ENCODE results near the gene BIRC3.
"Not testable (repeated sequence)": the region's sequence is repeated elsewhere in the genome, so short reads cannot be mapped to it uniquely, and the experiment has no call there.

BIRC3 gene

DNA sequence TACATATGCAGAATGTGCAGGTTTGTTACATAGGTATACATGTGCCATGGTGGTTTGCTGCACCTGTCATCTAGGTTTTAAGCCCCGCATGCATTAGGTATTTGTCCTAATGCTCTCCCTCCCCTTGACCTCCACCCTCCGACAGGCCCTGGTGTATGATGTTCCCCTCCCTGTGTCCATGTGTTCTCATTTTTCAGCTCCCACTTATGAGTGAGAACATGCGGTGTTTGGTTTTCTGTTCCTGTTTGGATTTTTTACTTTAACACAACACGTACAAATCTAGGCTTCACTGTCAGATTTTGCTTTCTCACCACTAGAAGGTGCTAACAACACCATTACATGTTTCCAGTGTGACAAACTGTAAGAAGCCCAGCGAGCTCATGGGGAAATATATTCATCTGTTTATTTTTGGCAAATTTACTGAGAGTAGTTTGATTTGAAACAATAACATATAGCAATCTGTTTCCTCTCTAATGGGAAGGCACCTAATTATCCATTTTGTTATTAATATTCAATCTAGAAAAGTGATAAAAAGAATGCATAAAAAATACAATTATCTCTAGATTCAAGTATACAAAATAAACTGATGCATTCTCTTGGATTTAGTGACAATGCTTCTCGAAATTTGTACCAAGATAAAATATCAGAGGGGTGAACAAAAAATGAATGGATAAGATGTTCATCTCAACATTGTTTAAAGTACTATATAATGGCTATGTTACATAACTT, 23.2 kb upstream of the BIRC3 start:
- no peak overlapping the region for H3K27ac ChIP-seq
- no peak for DNase-seq (ENCODE audit: low read depth, low spot score)

- no peak for DNase-seq (ENCODE audit: low read depth, low spot score)
- no peak overlapping the region for H3K27ac ChIP-seq
Observed at GRCh38 chr11:102295045-102295444, 22.2 kb upstream of the BIRC3 start.

DNA sequence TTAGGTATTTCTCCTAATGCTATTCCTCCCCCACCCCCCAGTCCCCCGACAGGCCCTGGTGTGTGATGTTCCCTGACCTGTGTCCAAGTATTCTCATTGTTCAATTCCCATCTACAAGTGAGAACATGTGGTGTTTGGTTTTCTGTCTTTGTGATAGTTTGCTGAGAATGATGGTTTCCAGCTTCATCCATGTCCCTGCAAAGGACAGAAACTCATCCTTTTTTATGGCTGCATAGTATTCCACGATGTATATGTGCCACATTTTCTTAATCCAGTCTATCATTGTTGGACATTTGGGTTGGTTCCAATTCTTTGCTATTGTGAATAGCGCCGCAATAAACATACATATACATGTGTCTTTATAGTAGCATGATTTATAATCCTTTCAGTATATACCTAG, 20.5 kb upstream of the BIRC3 start:
- not testable (repeated sequence) for H3K27ac ChIP-seq; DNase-seq (ENCODE audit: low read depth, low spot score)

DNA sequence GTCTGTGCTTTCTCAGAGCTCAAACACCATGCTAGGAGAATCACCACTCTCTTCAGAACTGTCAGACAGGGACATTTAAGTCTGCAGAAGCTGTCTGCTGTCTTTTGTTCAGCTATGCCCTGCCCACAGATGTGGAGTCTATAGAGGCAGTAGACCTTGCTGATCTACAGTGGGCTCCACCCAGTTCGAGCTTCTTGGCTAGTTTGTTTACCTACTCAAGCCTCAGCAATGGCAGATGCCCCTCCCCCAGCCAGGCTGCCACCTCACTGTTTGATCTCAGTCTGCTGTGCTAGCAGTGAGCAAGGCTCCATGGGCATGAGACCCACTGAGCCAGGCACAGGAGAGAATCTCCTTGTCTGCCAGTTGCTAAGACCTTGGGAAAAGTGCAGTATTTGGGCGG, 16.4 kb upstream of the BIRC3 start:
- not testable (repeated sequence) for DNase-seq (ENCODE audit: low read depth, low spot score); H3K27ac ChIP-seq

DNA sequence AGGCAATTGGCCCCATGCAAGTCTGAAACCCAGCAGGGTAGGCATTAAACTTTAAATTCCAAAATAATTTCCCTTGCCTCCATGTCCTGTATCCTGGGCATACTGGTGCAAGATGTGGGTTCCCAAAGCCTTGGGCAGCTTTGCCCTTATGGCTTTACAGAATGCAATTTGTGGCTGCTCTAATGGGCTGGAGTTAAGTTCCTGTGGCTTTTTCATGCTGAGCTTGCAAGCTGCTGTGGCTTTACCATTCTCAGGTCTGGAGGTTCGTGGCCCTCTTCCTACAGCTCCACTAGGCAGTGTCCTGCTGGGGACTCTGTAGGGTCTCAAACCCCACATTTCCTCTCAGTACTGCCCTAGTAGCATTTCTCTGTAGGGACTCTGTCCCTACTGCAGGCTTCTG, 15.0 kb upstream of the BIRC3 start:
- DNase-seq (ENCODE audit: low read depth, low spot score), result no peak
- no peak overlapping the region for H3K27ac ChIP-seq

DNA sequence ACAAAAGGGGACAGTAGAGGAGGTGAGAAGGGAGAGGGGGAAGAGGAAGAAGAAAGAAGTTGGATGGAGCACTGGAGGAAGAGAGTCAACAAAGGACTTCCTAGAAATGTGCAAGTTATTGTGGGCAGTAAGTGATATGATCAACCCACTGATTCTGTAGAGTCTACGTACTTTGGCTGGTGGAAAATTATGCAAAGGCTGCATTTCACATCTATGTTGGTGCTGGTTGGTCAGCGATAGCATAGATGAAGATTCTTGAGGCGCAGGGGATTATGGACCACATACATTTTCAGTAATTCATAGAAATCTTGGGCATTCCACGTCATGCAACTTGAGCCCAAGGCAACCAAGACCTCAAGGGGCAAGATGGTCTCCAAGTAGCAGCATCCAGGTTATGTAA, 12.6 kb upstream of the BIRC3 start:
- no peak for DNase-seq (ENCODE audit: low read depth, low spot score)
- H3K27ac ChIP-seq, result no peak overlapping the region

GRCh38 chr11:102305352-102306047, 11.8 kb upstream of the BIRC3 start:
- peak overlapping the region; percentile 92 for H3K27ac ChIP-seq
- DNase-seq (ENCODE audit: low read depth, low spot score), result no peak

GRCh38 chr11:102306048-102306597, 11.2 kb upstream of the BIRC3 start:
- H3K27ac ChIP-seq, result peak overlapping the region; percentile 92
- DNase-seq (ENCODE audit: low read depth, low spot score), result peak; percentile 74

DNA sequence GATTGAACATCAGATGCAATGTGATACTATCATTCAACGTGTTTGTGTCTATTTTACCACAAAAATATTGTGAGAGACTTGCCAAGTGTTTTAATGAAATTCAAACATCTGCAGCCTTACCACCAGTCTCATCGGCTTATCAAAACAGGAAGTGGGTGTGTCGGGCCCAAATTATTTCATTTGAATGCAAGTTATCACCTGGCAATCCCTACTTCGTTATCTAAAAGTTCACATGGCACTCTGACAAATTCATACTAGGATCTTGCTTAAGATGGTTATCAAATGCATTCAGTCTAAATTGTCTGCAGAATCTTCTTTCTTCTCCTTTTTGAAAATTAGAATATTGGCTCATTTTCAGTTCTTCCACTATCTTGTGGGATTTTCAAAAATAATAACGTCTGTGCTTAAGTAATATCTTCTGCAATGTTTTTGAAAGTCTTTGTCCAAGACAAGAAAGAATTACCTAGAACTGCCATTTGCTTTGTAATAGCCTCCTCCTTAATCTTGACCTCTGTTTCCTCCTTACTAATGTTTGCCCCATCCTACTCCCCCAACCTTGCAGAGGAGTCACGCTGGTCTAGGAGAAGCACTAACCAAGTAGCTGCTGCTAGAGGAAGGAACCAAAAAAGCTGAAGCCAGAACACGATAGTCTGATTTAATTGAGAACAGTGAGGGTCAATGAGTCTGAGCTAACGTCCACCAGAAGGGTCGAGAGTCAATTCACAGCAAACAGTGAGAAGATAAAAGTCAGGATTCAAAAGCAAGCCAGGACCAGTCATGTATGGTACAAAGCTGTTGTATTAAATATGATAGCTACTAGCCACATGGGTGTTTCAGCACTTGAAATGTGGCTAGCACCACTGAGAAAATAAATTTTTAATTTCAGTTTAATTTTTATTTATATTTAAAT, 10.2 kb upstream of the BIRC3 start:
- no peak for DNase-seq (ENCODE audit: low read depth, low spot score)
- peak overlapping the region; percentile 92 for H3K27ac ChIP-seq

DNA sequence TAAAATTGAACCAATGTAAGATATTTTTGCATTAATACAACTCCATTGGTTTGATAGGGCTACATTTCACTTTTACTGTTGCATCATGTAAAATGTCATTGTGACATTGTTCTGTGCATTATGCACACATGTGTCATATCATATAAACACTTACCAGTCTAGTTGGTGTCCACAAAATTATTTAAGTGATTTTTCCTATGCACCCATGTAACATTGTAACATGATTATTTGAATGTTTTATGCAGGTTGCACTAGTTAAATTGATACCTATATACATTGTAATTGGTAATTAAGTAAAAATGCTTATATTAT, 9.6 kb upstream of the BIRC3 start:
- peak overlapping the region; percentile 92 for H3K27ac ChIP-seq
- DNase-seq (ENCODE audit: low read depth, low spot score), result no peak

GRCh38 chr11:102309621-102310541, 7.4 kb upstream of the BIRC3 start:
- no peak for DNase-seq (ENCODE audit: low read depth, low spot score)

DNA sequence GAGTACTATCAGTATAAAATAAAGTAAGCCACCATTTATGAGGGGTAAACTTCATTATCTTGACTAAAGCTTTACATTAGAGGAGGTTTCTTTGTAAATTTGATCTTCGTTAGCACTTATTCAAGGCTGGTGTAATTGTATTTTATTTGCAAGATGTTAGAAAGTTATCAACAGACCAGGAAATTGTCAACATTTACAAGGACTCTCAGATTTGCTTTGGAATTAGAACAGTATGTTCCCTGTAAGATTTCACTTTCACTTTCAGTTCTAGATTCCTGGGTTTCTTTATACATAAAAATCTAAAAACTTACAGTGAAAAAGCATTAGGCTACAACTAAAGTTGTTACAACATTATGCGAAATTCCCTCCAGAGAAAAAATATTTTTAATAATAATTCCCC, 4.6 kb upstream of the BIRC3 start:
- DNase-seq (ENCODE audit: low read depth, low spot score), result no peak
- peak overlapping the region; percentile 14 for H3K27ac ChIP-seq

More at GRCh38 chr11:102309621-102310541, 7.4 kb upstream of the BIRC3 start:
- H3K27ac ChIP-seq, result no peak overlapping the region

GRCh38 chr11:102313238-102313940, 3.9 kb upstream of the BIRC3 start:
- DNase-seq (ENCODE audit: low read depth, low spot score), result no peak
- peak overlapping the region; percentile 14 for H3K27ac ChIP-seq

GRCh38 chr11:102314784-102315183, 2.5 kb upstream of the BIRC3 start:
- H3K27ac ChIP-seq, result no peak overlapping the region
- no peak for DNase-seq (ENCODE audit: low read depth, low spot score)

- no peak for DNase-seq (ENCODE audit: low read depth, low spot score)
- peak overlapping the region; percentile 61 for H3K27ac ChIP-seq
Observed at GRCh38 chr11:102316346-102316904, 859 bp upstream of the BIRC3 start.

DNA sequence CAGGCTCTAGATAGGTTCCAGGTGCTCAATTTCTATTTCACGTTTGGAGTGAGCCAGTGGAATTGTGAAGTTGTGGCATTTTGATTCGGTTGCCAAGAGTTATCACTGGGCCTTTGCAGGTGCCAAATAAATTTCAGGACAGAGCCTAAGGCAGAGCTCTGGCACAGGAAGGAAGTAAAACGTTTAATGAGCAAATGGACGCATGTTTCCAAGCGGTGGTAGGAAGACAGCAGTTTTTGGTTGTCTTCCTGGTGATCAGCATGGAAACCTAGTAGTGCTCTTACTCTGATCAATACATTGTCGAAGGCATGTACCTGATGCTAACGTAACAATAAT, 452 bp downstream of the BIRC3 start:
- DNase-seq (ENCODE audit: low read depth, low spot score), result no peak
- peak overlapping the region; percentile 61 for H3K27ac ChIP-seq

GRCh38 chr11:102318469-102318868, 1.2 kb downstream of the BIRC3 start:
- no peak for DNase-seq (ENCODE audit: low read depth, low spot score)
- H3K27ac ChIP-seq, result no peak overlapping the region

GRCh38 chr11:102319544-102319943, 2.3 kb downstream of the BIRC3 start:
- DNase-seq (ENCODE audit: low read depth, low spot score), result no peak
- H3K27ac ChIP-seq, result no peak overlapping the region

DNA sequence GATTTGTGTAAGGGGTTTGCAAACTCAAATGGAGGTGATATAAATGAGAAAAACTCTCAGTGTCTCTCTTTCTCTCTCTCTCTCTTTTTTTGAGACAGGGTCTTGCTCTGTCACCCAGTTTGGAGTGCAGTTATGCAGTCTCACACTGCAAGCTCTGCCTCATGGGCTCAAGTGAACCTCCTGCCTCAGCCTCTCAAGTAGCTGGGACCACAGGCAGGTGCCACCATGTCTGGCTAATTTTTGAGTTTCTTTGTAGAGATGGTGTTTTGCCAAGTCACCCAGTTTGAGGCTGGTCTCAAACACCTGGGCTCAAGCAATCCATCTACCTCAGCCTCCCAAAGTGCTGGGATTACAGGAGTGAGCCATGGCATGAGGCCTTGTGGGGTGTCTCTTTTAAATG, 2.9 kb downstream of the BIRC3 start:
- DNase-seq (ENCODE audit: low read depth, low spot score), result no peak
- H3K27ac ChIP-seq, result no peak overlapping the region
